ENCODE data around the gene JADE1.

JADE1 gene

DNA sequence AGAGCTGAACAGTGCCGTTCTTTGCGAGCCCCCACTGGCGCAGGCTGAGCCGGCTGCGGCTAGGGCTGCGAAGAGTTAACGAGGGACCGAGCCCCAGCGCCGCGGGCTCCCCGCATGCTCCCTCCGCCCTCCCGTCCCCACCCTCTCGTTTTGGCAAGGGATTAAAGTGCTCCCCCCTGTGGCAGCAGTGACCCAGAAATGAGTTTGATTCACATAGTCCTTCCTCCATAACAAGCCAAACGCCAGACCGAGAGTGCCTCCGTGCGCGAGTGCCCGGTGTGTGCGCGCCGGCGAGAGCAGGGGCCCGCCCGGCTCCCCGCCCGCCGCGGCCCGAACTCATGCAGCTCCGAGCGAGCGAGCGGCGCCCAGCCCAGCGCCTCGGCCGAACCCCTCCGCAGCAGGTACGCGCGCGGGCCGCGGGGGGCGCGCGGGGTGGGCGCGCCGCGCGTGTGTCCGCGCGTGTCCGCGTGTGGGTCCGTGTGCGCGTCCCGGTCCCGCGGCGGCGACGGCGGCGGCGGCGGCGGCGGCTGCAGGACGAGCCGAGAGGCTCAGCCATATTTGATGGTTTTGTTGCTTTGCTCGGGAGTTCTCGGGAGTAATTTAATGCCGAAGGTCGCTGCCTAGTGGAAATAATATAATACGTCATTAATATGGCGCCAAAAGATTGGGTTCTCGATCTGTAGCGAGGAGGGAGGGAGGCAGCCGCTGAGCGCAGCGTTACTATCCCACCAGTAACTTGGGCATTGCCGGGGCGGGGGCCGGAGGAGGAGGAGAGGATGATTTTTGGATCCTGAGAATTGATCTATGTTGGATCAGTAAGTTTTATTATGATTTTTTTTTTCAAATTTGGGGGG is at the start of gene JADE1:
Gene JADE1 (plus strand): TSS at position 224 of the 854 bp plus-strand sequence. CDS start 22,059 bp downstream, outside the sequence.
- DNase-seq, result peak; percentile 96

- DNase-seq, result no peak
Measured at GRCh38 chr4:128766781-128767180, 42.7 kb upstream of the JADE1 start.

- DNase-seq, result peak; percentile 35
Measured at GRCh38 chr4:128768373-128768996, 41.0 kb upstream of the JADE1 start.

DNA sequence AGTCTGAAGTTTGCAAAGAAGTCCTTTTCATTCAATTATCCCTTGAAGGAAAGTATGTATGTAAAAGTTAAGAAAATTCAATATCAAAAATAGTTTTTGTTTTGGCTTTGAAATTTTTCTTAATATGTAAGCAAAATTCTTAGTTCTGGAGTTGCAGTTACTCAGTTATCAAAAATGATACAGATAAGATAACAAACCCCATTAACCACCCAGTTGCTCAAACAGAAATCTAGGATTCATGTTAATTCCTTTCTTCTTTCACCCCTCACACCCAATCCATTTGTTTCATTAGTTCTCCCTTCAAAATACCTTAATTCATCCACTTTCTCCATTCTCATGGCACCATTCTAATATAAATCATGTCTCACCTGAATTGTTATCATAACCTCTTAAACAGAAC is 40.5 kb upstream of the JADE1 start:
- DNase-seq, result no peak

DNA sequence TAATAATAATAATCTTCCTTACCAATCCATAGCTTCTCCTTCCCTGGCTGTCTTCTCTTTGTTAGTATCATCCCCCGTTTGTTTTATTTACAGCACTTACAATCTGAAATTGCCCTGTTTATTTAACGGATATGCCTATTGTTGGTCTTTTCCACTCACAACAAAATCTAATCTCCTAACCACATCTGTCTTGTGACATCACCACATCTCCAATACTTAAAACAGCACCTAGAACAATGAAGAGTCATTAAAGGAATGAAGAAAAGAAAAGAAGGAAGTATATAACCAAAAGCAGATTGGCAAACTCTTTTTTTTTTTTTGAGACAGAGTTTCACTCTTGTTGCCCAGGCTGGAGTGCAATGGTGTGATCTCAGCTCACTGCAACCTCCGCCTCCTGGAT is 38.7 kb upstream of the JADE1 start:
- DNase-seq, result no peak

- no peak for DNase-seq
Measured at GRCh38 chr4:128775477-128775876, 34.0 kb upstream of the JADE1 start.

GRCh38 chr4:128775916-128776315 is 33.6 kb upstream of the JADE1 start:
- no peak for DNase-seq

DNA sequence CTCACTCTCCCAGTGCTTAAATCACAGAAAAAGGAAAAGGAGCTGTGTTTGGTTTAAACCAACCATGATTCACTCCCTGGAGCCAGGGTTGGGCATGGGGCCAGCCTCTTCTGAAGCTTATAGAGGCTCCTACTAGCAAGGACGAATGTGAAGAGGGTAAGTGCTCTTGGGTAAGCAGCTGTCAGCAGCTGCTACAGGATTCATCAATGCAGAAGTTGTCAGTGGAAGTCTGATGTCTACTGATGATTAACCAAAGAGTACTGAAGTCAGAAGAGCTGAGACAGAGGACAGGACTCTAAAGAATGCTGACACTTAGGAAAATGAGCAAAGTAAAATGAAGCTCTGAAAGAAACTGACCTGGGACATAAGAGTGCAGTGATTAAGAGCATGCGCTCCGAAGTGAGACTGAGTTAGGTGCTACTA is 32.7 kb upstream of the JADE1 start:
- peak; percentile 99 for DNase-seq

DNA sequence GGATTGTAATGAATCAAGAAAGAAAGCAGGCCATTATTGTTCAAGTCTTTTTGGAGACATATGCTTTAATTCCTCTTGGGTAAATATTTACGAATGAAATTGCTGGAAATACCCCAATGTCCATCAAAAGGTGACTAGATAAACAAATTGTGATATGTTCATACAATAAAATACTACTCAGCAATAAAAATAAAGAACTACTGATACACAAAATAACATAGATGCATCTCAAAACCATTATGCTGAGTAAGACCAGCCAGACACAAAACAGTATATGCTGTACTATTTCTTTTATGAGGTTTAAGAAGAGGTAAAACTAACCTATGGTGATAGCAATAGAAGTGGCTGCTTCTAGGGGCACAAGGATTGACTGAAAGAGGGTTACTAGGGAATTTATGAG is 28.8 kb upstream of the JADE1 start:
- no peak for DNase-seq

DNA sequence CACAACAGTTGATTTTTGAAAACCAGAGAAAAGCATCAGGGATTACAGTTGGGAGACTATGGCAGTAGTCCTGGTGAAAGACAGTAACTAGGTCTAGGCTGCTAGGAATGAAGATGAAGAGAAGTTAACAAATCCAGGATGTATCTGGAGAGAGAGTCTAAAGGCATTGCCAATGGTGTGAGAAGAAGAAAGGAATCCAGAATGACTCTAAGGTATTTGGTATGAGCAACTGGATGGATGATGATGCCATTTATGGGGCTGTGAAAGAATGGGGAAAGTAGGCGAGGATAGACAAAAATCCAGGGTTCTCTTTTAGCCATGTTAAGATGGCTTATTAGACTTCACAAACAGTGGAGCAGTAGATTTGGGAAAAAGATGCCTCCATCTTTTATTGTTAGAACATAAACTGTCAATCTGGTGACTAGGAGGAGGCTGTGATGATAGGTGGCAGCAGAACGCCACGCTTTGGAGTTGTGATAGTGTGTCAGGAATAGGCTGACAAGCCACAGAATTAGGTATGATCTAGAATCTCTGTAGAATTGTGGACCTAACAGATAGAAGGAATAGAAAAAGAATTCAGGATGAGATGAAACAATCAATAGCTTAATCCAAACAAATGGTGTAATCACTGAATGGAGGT is 27.3 kb upstream of the JADE1 start:
- DNase-seq, result no peak

GRCh38 chr4:128782875-128783614 is 26.5 kb upstream of the JADE1 start:
- DNase-seq, result no peak

DNA sequence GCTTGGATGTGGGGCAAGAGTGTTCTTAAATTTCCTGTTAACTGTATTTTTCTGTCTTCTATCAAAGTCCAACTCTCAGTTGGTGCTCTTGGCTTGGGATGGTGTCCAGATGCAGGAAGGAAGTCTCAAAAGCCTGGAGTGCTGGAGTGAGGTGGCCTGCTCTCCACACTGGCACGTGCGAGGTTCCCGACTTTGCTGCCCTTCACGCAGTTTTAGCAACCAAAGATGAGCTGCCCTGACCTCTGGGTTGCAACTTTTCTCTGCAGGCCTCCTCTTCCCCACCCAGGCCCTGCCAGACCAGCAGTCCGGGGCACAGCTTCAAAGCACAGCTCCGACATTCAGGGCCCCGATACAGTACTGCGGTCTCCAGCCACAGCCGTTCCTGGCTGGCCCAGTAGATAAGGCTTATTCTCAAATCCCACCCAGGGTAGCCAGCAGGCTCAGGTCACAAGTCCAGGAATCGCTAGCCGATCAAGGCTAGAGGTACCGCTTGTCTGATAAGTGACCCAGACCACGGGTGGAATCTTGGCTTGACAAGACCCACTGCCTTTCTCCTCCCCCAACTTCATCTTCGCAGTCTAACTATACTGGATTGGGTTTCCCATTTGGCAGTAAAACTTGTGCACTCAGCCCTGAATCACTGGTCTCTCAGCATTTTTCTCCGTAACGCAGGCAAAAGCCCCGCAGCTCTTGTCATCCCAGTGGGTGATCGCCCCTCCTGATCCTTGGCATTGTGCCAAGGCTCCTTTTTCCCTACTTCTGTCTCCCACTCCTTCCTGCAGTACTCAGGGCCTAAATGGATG is 21.8 kb upstream of the JADE1 start:
- no peak for DNase-seq

- DNase-seq, result no peak
Measured at GRCh38 chr4:128793859-128794672, 15.4 kb upstream of the JADE1 start.

GRCh38 chr4:128796934-128797333 is 12.6 kb upstream of the JADE1 start:
- DNase-seq, result no peak

DNA sequence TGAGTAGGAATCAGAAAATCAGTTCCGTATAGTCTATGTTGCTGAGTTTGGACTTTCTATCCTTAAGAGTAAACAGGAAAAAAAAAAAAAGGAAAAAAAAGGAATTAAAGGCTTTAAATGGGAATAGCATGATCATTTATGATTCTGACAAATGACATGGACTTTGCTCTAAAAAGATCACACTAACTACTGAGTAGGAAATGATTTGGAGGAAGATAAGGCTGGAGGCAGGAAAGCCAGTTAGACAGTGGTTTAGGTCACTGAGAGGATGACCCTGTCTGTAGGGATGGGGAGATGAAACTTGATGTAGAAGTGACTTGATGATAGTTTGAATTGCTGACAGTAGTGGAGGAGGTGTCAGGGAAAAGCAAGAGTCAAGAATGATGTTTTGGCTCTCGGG is 9.2 kb upstream of the JADE1 start:
- DNase-seq, result no peak

- no peak for DNase-seq
Measured at GRCh38 chr4:128800701-128801284, 8.7 kb upstream of the JADE1 start.

DNA sequence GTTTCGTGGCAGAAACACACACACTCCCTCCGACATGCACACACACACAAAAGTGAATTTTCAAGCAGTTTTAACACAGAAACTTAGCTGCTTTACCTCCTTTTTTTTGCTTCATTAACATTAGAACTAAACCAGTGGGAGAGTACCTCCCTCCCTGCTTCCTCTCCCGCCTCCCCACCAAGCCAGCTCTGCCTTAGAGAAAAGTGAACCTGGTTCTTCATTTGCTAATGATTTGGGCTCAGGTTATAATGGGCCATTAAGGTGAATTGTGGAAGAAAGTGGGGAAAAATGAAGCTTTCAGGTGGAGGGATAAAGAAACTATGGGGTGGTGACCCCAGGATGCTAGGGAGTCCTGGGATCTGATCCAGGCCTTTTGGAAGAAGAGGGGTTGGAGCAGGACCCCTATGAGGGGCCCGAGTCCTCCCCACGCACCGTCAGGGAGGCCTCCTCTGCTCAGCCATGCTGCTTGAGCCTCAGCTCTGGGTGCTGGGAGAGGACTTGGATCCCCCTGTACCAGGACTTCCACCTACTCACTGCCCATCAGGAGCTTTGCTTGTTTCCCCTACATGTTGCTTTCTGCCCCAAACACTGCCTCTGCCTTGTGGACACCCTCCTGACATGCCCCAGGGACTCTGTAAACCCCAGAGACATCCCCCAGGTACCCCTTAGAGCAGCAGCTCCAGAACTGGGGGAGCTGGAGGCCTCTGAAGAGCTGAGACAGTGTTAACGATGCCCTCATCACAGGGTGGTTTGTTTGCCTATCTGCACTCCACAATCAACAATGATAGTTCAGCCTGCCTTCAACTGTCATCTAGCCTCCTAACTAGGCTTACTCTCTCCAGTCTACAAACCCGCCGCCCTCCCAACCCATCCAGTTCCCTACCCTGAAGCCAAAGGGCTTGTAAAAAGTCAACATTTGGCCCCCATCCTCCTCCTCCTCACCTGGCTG is 6.5 kb upstream of the JADE1 start:
- DNase-seq, result no peak

DNA sequence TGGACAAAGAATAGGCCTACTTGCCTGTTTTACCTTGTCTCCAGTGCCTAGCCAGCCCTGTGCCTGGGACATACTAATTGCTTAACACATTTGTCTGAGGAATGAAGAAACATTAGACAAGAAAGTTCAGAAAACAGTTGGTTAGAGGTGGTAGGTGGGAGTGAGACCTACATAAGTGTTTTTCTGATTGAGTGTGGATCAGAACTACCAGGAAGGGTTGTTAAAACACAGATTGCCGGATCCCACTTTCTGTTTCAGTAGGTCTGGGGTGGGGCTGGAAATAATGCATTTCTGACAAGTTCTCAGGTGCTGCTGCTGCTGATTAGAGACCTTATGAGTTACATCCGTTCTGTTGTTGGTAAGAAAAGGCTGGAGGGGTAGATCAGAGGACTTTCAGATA is 5.7 kb upstream of the JADE1 start:
- no peak for DNase-seq

GRCh38 chr4:128810331-128810870 is 901 bp downstream of the JADE1 start:
- DNase-seq, result peak; percentile 39

Measured in kidney glomerular epithelial cell (primary cell).